SK-N-MC (cell line): ENCODE results near the gene PLA2G6.

Experiments used
- DNase-seq: peaks from one replicate; pipeline ENCODE4 v3.0.0-alpha.2; 2011; ENCODE audit warnings: low read depth, low spot score
- H3K27ac ChIP-seq: fragments of 200-600 bp; sonication (generic); 2 replicates; pipeline ENCODE4 v1.5.1; 2016; ENCODE audit warnings: mixed run types
- H3K36me3 ChIP-seq: fragments of 200-600 bp; sonication (generic); 2 replicates; pipeline ENCODE4 v1.6.1; 2017; ENCODE audit warnings: antibody characterized with exemption, low read length, mixed read lengths; ENCODE audit not compliant: insufficient read depth
- H3K4me3 ChIP-seq: fragments of 200-600 bp; sonication (generic); 2 replicates; pipeline ENCODE4 v1.5.1; 2016
- H3K9ac ChIP-seq: fragments of 200-600 bp; sonication (generic); 2 replicates; pipeline ENCODE4 v1.8.0; 2017; ENCODE audit warnings: mixed run types, mixed read lengths; ENCODE audit not compliant: insufficient read length
- H3K9me3 ChIP-seq: fragments of 200-600 bp; sonication (generic); 2 replicates; pipeline ENCODE4 v1.6.1; 2017; ENCODE audit warnings: low read depth, mild to moderate bottlenecking, antibody characterized with exemption, low read length, moderate library complexity, mixed read lengths
- EZH2 ChIP-seq: fragments of 200-600 bp; sonication (generic); IDR thresholded peaks from one replicate; pipeline ENCODE4 v1.6.1; 2017; ENCODE audit warnings: antibody characterized with exemption
- FOXP2 ChIP-seq: optimal IDR thresholded peaks from 2 replicates; pipeline ENCODE3; 2011; ENCODE audit warnings: mild to moderate bottlenecking, moderate library complexity; ENCODE audit not compliant: insufficient read depth; ENCODE audit errors: extremely low read length, control extremely low read depth
- POLR2AphosphoS5 ChIP-seq: IDR thresholded peaks from 2 replicates; pipeline ENCODE4 v1.6.1; 2012; ENCODE audit warnings: mild to moderate bottlenecking, low read depth, low read length, borderline replicate concordance

PLA2G6 gene

DNA sequence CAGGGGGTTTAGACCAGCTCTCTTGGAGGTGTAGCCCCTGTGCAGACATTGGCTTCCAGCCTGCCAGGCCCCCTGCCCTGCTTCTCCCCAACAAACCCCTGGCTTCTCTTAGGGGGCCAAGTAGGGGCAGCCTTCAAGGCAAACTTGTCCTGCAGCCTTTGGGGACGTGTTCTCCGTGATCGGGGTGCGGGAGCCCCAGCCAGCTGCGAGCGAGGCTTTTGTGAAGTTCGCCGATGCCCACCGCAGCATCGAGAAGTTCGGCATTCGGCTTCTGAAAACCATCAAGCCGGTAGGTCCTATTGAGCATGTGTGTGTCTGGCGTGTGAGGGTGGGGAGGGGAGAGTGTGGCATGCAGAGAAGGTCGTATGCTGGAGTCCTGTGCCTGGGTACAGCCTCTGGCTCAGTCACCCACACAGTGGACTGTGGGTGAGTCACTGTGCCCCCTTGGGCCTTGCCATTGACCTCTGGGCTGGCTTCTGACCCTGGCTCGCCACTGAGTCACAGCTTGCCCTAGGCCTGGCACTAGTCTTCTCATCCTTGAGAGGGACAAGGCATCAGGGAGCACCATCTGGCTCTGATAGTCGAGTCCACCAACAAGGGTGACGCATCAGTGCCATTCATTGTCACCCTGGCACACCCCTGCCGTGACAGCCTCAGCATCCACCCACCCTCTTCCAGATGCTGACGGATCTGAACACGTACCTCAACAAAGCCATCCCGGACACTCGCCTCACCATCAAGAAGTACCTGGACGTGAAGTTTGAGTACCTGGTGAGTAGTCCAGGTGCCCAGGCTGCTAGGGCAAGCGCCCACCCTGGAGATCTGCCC, 109.1 kb downstream of the PLA2G6 start:
- H3K36me3 ChIP-seq: no peaks in the 10 kb centered on the region; the same call in 1 of the 2 replicates
- no peak overlapping the region for H3K27ac ChIP-seq
- no peak for DNase-seq
- no peak overlapping the region for H3K4me3 ChIP-seq
- no peak overlapping the region for H3K9ac ChIP-seq
- H3K9me3 ChIP-seq: no peaks in the 10 kb centered on the region
- no peak for TF ChIP-seq EZH2
- no peak for TF ChIP-seq POLR2AphosphoS5
- no peak for TF ChIP-seq FOXP2

GRCh38 chr22:38071421-38072321, 110.0 kb downstream of the PLA2G6 start:
- no peak for DNase-seq
- Histone ChIP-seq H3K36me3 (no peaks in the 10 kb centered on the region; the same call in 1 of the 2 replicates), H3K9ac (no peak overlapping the region), H3K4me3 (no peak overlapping the region), H3K27ac (no peak overlapping the region), H3K9me3 (no peaks in the 10 kb centered on the region)
- TF ChIP-seq POLR2AphosphoS5: no peak
- TF ChIP-seq EZH2: no peak

DNA sequence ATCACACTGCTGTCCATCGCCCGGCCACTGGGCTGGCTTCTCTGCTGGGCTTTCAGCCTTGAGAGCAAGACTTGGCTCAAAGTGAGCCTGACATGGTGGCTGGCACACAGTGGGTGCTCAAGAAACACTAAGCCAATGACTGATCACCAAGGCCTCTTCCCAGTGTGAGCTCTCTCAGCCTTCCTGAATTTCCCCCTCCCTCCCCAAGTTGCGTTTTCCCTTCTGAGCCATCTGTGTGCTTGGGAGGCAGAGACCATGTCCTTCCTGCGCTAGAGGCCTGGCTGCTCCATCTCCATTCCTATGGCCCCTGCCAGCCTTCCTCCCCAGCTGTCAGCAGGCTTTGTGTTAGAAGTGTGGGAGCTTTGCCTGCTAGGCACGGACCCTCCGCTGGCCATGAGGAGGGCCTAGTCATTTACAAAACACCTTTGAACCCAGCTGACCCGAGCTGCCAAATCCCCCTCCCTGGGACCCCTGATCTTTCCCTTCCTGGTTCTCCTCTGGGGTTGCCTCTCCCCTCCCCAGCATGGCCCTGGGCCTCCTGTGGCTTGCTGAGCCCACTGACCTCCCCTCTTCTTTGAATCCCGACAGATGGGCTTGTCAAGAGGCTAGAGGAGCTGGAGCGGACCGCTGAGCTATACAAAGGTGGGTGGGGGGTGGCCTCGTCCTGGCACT, 111.2 kb downstream of the PLA2G6 start:
- Histone ChIP-seq H3K36me3 (no peaks in the 10 kb centered on the region; the same call in 1 of the 2 replicates), H3K4me3 (no peak overlapping the region), H3K9ac (no peak overlapping the region), H3K27ac (no peak overlapping the region), H3K9me3 (no peaks in the 10 kb centered on the region)
- no peak for DNase-seq
- TF ChIP-seq FOXP2: no peak

DNA sequence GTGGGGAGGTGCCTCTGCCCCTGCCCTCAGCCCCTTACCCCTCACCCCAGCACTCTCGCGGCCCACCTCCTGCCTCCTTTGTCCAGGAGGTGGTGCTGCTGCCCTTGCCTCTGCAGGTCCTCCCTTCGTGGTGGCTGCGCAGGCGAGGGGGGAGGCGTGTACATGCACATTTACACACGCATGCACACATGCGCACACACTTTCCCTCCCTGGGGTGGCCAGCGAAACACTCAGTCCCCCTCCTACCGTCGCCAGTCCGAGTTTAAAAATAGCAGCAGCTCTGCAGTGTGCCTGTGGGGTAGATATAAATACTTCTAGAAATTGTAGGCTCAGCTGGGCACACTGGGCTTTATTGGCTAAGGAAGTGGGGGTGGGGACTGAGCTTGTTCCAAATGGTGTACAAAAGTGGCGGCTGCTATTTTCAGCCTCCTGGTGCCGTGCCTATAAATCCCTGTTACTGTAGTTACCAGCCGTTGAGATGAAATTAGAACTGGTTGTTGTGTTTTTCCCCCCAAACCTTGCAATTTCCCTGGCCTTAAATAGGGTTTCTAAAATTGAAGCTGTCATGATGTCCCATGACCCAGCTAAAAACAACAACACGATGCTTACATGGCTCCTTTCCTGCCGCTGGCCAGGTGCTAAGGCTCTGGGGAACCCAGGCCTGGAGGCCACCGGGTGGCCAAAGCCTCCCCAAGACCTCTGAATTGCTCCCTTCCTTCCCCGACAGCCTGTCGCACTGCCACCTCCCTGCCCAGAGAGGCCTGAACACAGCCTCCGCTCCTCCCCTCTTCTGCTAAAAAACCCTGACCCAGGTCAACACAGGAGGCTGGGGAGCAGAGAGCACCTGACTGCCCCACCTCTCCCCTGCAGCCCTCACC, 112.0 kb downstream of the PLA2G6 start:
- Histone ChIP-seq H3K36me3 (peaks cover 5% of the 10 kb centered on the region; the same call in 1 of the 2 replicates), H3K27ac (no peak overlapping the region), H3K4me3 (no peak overlapping the region), H3K9ac (no peak overlapping the region), H3K9me3 (no peaks in the 10 kb centered on the region)
- TF ChIP-seq POLR2AphosphoS5: no peak
- TF ChIP-seq EZH2: no peak
- no peak for TF ChIP-seq FOXP2
- no peak for DNase-seq

DNA sequence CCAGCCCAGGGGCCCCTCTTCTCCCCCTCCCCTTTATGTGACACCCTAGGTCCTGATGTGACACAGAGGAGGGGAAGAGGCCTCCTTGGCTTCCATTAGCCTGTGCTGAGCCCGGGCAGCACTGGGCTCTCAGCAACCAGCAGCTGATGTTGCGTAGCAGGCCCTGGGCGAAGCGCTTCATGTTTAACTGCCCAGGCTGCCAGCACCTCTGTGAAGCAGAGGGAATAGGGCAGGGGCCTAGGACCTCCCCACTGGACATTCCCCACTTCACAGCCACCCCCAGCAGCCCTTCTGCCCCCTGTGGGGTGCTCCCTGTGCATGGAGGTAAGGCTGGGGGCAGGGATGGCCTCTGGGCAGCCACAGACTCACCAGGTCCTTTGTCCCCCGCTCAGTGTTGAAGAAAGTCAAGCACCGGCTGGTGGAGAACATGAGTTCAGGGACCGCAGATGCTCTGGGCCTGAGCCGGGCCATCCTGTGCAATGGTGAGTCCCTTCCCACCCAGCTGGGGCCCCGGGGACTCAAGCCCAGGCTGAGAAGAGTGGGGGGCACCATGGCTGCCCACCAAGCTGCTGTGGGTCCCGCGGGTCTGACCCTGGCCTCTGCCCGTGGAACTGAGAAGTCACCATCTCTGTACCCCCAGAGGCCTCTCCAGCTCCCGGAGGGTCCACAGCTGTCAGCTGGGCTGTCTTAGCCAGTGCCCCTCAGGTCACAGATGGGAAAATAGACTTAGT, 112.8 kb downstream of the PLA2G6 start:
- Histone ChIP-seq H3K9me3 (no peaks in the 10 kb centered on the region), H3K36me3 (peaks cover 5% of the 10 kb centered on the region; the same call in 1 of the 2 replicates), H3K4me3 (no peak overlapping the region), H3K27ac (no peak overlapping the region), H3K9ac (no peak overlapping the region)
- no peak for DNase-seq
- no peak for TF ChIP-seq EZH2
- TF ChIP-seq POLR2AphosphoS5: no peak
- no peak for TF ChIP-seq FOXP2

GRCh38 chr22:38067761-38068360, 113.8 kb downstream of the PLA2G6 start:
- DNase-seq: no peak
- no peaks in the 10 kb centered on the region for H3K9me3 ChIP-seq
- H3K9ac ChIP-seq: no peak overlapping the region
- TF ChIP-seq POLR2AphosphoS5: no peak
- TF ChIP-seq FOXP2: no peak
- no peak for TF ChIP-seq EZH2
- no peak overlapping the region for H3K27ac ChIP-seq
- no peak overlapping the region for H3K4me3 ChIP-seq
- H3K36me3 ChIP-seq: peaks cover 5% of the 10 kb centered on the region; the same call in 1 of the 2 replicates

GRCh38 chr22:38067028-38067415, 114.6 kb downstream of the PLA2G6 start:
- no peak overlapping the region for H3K27ac ChIP-seq
- no peak for DNase-seq
- no peak overlapping the region for H3K9ac ChIP-seq
- no peak overlapping the region for H3K4me3 ChIP-seq
- H3K36me3 ChIP-seq: peaks cover 5% of the 10 kb centered on the region; the same call in 1 of the 2 replicates
- no peaks in the 10 kb centered on the region for H3K9me3 ChIP-seq
- no peak for TF ChIP-seq POLR2AphosphoS5
- TF ChIP-seq EZH2: no peak
- TF ChIP-seq FOXP2: no peak
